NB4 (cell line): Measurements from ENCODE around the gene NUP58.

Experiments
- POLR2A ChIP-seq: IDR thresholded peaks from 2 replicates; pipeline ENCODE4 v1.6.1; 2011; ENCODE audit warnings: mild to moderate bottlenecking; ENCODE audit not compliant: insufficient read length; ENCODE audit errors: extremely low read depth
- TF ChIP-seq, protein P1 (sequence below): IDR thresholded peaks from one replicate; pipeline ENCODE4 v1.5.1; 2012; ENCODE audit warnings: low read depth, low read length
- TF ChIP-seq, protein P2 (sequence below): IDR thresholded peaks from 2 replicates; pipeline ENCODE4 v1.6.1; 2011; ENCODE audit warnings: low read depth, low read length

DNA sequence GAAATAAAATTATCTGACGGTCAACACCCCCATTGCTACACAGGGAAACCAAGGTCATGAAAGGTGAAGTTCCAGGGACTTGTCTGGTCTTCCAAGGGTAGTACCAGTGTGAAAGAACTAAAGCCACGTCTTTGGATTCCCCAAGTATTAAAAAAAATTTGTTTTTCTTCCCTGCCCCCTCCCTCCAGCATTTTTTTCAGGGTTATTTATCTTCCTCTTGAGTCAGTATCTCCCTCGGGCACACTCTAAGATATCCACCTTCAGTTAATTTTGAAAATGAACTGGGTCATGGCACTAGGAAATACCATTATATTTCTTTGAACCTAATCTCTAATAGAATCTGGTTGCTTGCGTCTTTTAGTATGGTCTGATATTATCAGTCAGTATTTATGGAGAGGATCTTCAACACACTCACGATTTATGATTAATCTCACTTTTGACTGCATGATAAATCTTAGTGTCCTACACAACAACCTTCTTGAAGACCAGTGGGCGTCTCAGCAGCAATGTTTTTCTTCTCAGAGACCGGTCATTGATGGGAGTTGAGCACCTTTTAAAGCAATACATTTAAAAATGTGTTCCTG is 79.4 kb downstream of the NUP58 start:
- TF ChIP-seq, protein P1, sequence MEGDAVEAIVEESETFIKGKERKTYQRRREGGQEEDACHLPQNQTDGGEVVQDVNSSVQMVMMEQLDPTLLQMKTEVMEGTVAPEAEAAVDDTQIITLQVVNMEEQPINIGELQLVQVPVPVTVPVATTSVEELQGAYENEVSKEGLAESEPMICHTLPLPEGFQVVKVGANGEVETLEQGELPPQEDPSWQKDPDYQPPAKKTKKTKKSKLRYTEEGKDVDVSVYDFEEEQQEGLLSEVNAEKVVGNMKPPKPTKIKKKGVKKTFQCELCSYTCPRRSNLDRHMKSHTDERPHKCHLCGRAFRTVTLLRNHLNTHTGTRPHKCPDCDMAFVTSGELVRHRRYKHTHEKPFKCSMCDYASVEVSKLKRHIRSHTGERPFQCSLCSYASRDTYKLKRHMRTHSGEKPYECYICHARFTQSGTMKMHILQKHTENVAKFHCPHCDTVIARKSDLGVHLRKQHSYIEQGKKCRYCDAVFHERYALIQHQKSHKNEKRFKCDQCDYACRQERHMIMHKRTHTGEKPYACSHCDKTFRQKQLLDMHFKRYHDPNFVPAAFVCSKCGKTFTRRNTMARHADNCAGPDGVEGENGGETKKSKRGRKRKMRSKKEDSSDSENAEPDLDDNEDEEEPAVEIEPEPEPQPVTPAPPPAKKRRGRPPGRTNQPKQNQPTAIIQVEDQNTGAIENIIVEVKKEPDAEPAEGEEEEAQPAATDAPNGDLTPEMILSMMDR: no peak
- TF ChIP-seq POLR2A: no peak
- TF ChIP-seq, protein P2, sequence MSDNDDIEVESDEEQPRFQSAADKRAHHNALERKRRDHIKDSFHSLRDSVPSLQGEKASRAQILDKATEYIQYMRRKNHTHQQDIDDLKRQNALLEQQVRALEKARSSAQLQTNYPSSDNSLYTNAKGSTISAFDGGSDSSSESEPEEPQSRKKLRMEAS: no peak
